ENCODE measurements around the gene CIDEA. TPM values are rescaled to one million over a fixed set of nuclear protein-coding genes. Genes with fewer than 3 reads are reported as not detected.

Gene CIDEA
- total RNA-seq, 1 donor from 2014 or later, result not detected

GRCh38 chr18:12321333-12321732 is 67.2 kb downstream of the CIDEA start:
- Histone ChIP-seq H3K27me3 (no peaks in the 10 kb centered on the region), H3K4me1 (peaks cover 3 to 17% of the 10 kb centered on the region in 2 donors), H3K27ac (no peak overlapping the region), H3K4me3 (no peak overlapping the region), H3K36me3 (peaks cover 24 to 72% of the 10 kb centered on the region in 2 donors), H3K9me3 (no peaks in the 10 kb centered on the region)
- no peak for TF ChIP-seq CTCF (IDR thresholded peaks at IDR 0.05)
- intact Hi-C loops (cut with DNase I), result no loop called here
- DNase-seq (ENCODE audit: low spot score in 2 of 2), result no peak

DNA sequence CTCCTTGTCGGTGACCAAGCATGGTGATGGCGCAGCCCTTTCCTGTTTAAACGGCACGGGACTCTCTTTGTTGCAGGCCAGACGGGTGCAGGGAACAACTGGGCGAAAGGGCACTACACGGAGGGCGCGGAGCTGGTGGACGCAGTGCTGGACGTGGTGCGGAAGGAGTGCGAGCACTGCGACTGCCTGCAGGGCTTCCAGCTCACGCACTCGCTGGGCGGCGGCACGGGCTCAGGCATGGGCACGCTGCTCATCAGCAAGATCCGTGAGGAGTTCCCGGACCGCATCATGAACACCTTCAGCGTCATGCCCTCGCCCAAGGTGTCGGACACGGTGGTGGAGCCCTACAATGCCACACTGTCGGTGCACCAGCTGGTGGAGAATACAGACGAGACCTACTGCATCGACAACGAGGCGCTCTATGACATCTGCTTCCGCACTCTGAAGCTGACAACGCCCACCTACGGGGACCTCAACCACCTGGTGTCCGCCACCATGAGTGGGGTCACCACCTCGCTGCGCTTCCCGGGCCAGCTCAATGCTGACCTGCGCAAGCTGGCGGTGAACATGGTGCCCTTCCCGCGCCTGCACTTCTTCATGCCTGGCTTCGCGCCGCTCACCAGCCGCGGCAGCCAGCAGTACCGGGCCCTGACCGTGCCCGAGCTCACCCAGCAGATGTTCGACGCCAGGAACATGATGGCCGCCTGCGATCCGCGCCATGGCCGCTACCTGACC is 71.0 kb downstream of the CIDEA start:
- Histone ChIP-seq H3K9me3 (no peaks in the 10 kb centered on the region), H3K4me3 (no peak overlapping the region), H3K36me3 (peaks cover 42 to 95% of the 10 kb centered on the region in 2 donors), H3K4me1 (peaks cover 0 to 6% of the 10 kb centered on the region in 2 donors), H3K27ac (no peak overlapping the region), H3K27me3 (no peaks in the 10 kb centered on the region)
- DNase-seq (ENCODE audit: low spot score in 2 of 2), result peak in 1 of 2 donors; percentile 59
- no peak for TF ChIP-seq CTCF (IDR thresholded peaks at IDR 0.05)
- intact Hi-C loops (cut with DNase I), result no loop called here

DNA sequence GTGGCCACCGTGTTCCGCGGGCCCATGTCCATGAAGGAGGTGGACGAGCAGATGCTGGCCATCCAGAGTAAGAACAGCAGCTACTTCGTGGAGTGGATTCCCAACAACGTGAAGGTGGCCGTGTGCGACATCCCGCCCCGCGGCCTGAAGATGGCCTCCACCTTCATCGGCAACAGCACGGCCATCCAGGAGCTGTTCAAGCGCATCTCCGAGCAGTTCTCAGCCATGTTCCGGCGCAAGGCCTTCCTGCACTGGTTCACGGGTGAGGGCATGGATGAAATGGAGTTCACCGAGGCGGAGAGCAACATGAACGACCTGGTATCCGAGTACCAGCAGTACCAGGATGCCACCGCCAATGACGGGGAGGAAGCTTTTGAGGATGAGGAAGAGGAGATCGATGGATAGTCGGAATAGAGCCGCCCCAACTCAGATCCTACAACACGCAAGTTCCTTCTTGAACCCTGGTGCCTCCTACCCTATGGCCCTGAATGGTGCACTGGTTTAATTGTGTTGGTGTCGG is 71.6 kb downstream of the CIDEA start:
- H3K9me3 ChIP-seq, result no peaks in the 10 kb centered on the region
- no peak for TF ChIP-seq CTCF (IDR thresholded peaks at IDR 0.05)
- H3K4me1 ChIP-seq, result peaks cover 0 to 6% of the 10 kb centered on the region in 2 donors
- H3K36me3 ChIP-seq, result peaks cover 37 to 89% of the 10 kb centered on the region in 2 donors
- no peak overlapping the region for H3K4me3 ChIP-seq
- no peak overlapping the region for H3K27ac ChIP-seq
- H3K27me3 ChIP-seq, result no peaks in the 10 kb centered on the region
- intact Hi-C loops (cut with DNase I), result no loop called here
- no peak for DNase-seq (ENCODE audit: low spot score in 2 of 2)

DNA sequence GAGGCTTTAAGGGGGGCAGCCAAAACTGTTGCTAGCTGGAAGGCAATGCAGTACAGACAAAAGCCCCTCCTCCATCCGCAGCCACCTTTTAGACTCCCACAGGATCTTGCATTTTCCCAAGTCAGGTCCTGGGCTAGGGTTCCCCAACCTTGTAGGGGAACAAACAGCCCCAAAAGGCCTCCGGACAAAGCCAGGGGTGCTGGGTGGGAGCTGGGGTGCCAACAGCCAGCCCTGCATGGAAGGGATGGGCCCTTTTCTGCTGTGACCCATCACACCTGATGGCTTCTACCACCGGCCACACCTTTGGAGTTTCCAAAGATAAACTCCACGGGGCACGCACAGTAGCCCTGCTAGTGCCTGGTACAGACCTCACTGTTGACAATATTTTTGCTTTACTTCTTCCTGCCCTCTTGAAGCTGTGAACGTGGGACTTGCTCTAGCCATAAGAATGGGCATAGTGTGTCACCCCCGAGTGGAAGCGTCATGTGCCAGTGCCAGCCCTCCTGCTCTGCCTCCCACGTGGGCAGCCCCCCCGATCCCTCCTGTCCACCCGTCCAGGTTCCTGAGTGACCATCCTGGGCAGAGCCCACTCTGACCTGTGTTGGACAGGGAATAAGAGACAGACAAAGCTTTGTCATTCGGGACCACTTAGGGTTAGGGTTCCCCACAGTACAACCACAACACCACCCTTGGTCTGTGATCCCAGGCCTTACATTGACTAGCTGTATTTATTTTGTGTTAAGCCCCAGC is 72.7 kb downstream of the CIDEA start:
- peaks cover 36 to 80% of the 10 kb centered on the region in 2 donors for H3K36me3 ChIP-seq
- intact Hi-C loops (cut with DNase I), result no loop called here
- H3K4me1 ChIP-seq, result peaks cover 0 to 6% of the 10 kb centered on the region in 2 donors
- peak overlapping the region; percentile 41 to 51 for H3K27ac ChIP-seq
- TF ChIP-seq CTCF (IDR thresholded peaks at IDR 0.05), result no peak
- no peaks in the 10 kb centered on the region for H3K27me3 ChIP-seq
- H3K9me3 ChIP-seq, result no peaks in the 10 kb centered on the region
- DNase-seq (ENCODE audit: low spot score in 2 of 2), result no peak
- H3K4me3 ChIP-seq, result no peak overlapping the region

Other genes with a start within 250 kb of the CIDEA start
- gene ANKRD62, start 160.5 kb upstream of the CIDEA start, total RNA-seq, result not detected
- 800 TPM for gene TUBB6, start 53.9 kb downstream of the CIDEA start, total RNA-seq
- gene AFG3L2, start 122.9 kb downstream of the CIDEA start, total RNA-seq, result 31.5 TPM
- not detected for gene PRELID3A, start 153.6 kb downstream of the CIDEA start, total RNA-seq